DOHH2 (cell line): Measurements from ENCODE around the gene CFAP70.
A peak's percentile ranks its signal among the peaks of the same experiment; 100 is the strongest.

ENCODE experiments used
- H3F3A ChIP-seq: fragments of 200-600 bp; sonication (generic), shearing (Covaris generic); 2 replicates; pipeline ENCODE4 v1.6.0; 2016; ENCODE audit warnings: antibody characterized with exemption, mild to moderate bottlenecking; ENCODE audit not compliant: control insufficient read depth, insufficient read depth
- H3K27ac ChIP-seq: fragments of 200-600 bp; sonication (generic); 2 replicates; pipeline ENCODE4 v1.5.1; 2014; ENCODE audit warnings: low read depth, mild to moderate bottlenecking, low read length, moderate library complexity
- H3K27me3 ChIP-seq: fragments of 200-600 bp; sonication (generic); 2 replicates; pipeline ENCODE4 v1.6.1; 2014; ENCODE audit warnings: mild to moderate bottlenecking, low read length, mixed read lengths; ENCODE audit not compliant: control insufficient read depth
- H3K36me3 ChIP-seq: fragments of 200-600 bp; sonication (generic); 2 replicates; pipeline ENCODE4 v1.6.1; 2014; ENCODE audit warnings: mild to moderate bottlenecking, low read length, moderate library complexity, mixed read lengths; ENCODE audit not compliant: control insufficient read depth
- H3K4me1 ChIP-seq: fragments of 200-600 bp; sonication (generic); 2 replicates; pipeline ENCODE4 v1.6.1; 2014; ENCODE audit warnings: mild to moderate bottlenecking, low read length, mixed read lengths; ENCODE audit not compliant: control insufficient read depth
- H3K4me2 ChIP-seq: fragments of 200-600 bp; sonication (generic); 2 replicates; pipeline ENCODE4 v1.6.0; 2014; ENCODE audit warnings: mild to moderate bottlenecking, low read length, moderate library complexity
- H3K4me3 ChIP-seq: fragments of 200-600 bp; sonication (generic); 2 replicates; pipeline ENCODE4 v1.5.1; 2014; ENCODE audit warnings: mild to moderate bottlenecking, low read length, mixed read lengths
- H3K79me2 ChIP-seq: fragments of 200-600 bp; sonication (generic); 2 replicates; pipeline ENCODE4 v1.6.1; 2014; ENCODE audit warnings: mild to moderate bottlenecking, low read length, mixed read lengths; ENCODE audit not compliant: control insufficient read depth
- H3K9me2 ChIP-seq: fragments of 200-600 bp; sonication (generic); replicated peaks from 2 replicates; pipeline ENCODE4 v1.6.1; 2014; ENCODE audit warnings: mild to moderate bottlenecking, low read length, mixed read lengths; ENCODE audit not compliant: control insufficient read depth
- H3K9me3 ChIP-seq: fragments of 200-600 bp; sonication (generic); 2 replicates; pipeline ENCODE4 v1.6.1; 2014; ENCODE audit warnings: antibody characterized with exemption, low read length, mixed read lengths; ENCODE audit not compliant: control insufficient read depth, insufficient read depth
- H4K20me1 ChIP-seq: fragments of 200-600 bp; sonication (generic); 2 replicates; pipeline ENCODE4 v1.6.0; 2014; ENCODE audit warnings: low read depth, mild to moderate bottlenecking, antibody characterized with exemption, low read length, moderate library complexity; ENCODE audit not compliant: control insufficient read depth, insufficient read depth
- EZH2phosphoT487 ChIP-seq: fragments of 200-600 bp; sonication (generic); IDR thresholded peaks from 2 replicates; pipeline ENCODE4 v1.6.1; 2017; ENCODE audit warnings: borderline replicate concordance, mild to moderate bottlenecking, antibody characterized with exemption, low read length, moderate library complexity, mixed read lengths
- TF ChIP-seq, protein P1 (sequence below): fragments of 200-600 bp; sonication (generic); IDR thresholded peaks from one replicate; pipeline ENCODE4 v1.5.1; 2014; ENCODE audit warnings: antibody characterized with exemption, mild to moderate bottlenecking, low read depth, low read length; ENCODE audit not compliant: poor library complexity, severe bottlenecking

The CFAP70 gene

DNA sequence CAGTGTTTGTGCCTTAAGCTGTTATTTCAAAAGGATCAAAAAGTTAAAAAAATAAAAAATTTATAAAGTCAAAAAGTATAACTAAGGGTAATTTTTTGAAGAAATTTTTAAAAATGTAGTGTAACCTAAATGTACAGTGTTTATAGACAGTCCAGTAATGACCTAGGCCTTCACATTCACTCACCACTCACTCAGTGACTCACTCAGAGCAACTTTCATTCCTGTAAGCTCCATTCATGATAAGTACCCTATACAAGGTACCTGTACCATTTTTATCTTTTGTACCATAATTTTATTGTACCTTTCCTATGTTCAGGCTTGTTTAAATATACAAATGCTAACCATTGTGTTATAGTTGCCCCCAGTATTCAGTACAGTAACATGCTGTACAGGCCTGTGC, 133.1 kb downstream of the CFAP70 start:
- Histone ChIP-seq H3K27ac (no peak overlapping the region), H3K9me3 (no peaks in the 10 kb centered on the region), H3K27me3 (no peaks in the 10 kb centered on the region), H3K79me2 (no peaks in the 10 kb centered on the region), H3K4me3 (no peak overlapping the region), H3F3A (no peaks in the 10 kb centered on the region), H3K36me3 (no peaks in the 10 kb centered on the region), H3K4me2 (no peak overlapping the region), H3K9me2 (no peaks in the 10 kb centered on the region), H4K20me1 (no peaks in the 10 kb centered on the region), H3K4me1 (no peaks in the 10 kb centered on the region)
- TF ChIP-seq, protein P1, sequence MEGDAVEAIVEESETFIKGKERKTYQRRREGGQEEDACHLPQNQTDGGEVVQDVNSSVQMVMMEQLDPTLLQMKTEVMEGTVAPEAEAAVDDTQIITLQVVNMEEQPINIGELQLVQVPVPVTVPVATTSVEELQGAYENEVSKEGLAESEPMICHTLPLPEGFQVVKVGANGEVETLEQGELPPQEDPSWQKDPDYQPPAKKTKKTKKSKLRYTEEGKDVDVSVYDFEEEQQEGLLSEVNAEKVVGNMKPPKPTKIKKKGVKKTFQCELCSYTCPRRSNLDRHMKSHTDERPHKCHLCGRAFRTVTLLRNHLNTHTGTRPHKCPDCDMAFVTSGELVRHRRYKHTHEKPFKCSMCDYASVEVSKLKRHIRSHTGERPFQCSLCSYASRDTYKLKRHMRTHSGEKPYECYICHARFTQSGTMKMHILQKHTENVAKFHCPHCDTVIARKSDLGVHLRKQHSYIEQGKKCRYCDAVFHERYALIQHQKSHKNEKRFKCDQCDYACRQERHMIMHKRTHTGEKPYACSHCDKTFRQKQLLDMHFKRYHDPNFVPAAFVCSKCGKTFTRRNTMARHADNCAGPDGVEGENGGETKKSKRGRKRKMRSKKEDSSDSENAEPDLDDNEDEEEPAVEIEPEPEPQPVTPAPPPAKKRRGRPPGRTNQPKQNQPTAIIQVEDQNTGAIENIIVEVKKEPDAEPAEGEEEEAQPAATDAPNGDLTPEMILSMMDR, result no peak
- no peak for TF ChIP-seq EZH2phosphoT487

DNA sequence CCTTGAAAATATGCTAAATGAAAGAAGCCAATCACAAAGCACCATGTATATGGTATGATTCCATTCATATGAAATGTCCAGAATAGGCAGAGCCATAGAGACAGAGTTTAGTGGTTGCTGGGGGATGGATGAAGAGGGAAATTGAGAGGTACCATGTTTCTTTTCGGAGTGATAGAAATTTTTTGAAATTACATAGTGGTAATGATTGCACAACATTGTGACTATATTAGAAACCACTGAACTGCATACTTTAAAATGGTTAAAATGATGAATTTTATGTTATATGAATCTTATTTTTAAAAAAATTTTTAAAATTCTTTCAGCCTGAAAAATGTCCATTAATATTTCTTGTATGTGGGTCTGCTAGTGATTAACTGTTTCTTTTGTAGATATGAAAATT, 137.7 kb downstream of the CFAP70 start:
- H3K4me2 ChIP-seq, result no peak overlapping the region
- no peaks in the 10 kb centered on the region for H4K20me1 ChIP-seq
- no peaks in the 10 kb centered on the region for H3K9me2 ChIP-seq
- no peak overlapping the region for H3K4me3 ChIP-seq
- no peaks in the 10 kb centered on the region for H3K4me1 ChIP-seq
- H3K27me3 ChIP-seq, result no peaks in the 10 kb centered on the region
- H3K36me3 ChIP-seq, result peaks cover 17% of the 10 kb centered on the region
- no peaks in the 10 kb centered on the region for H3K79me2 ChIP-seq
- no peaks in the 10 kb centered on the region for H3K9me3 ChIP-seq
- no peaks in the 10 kb centered on the region for H3F3A ChIP-seq
- TF ChIP-seq EZH2phosphoT487, result no peak
- TF ChIP-seq, protein P1, result no peak
- no peak overlapping the region for H3K27ac ChIP-seq

DNA sequence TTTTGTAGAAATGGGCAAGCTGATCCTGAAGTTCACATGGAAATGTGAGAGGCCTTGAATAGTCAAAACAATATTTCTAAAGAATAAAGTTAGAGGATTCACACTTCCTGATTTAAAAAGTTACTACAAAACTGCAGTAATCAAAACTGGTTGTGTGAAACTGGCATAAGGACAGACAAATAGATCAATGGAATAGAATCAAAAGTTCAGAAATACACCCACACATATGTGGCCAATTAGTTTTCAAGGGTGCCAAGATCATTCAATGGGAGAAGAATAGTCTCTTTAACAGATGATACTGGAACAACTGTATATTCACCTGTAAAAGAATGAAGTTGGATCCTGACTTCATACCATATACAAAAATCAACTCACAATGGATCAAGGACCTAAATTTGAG, 139.3 kb downstream of the CFAP70 start:
- Histone ChIP-seq H3K9me2 (no peaks in the 10 kb centered on the region), H3K4me2 (no peak overlapping the region), H3K27ac (no peak overlapping the region), H3K36me3 (peaks cover 17% of the 10 kb centered on the region), H3K27me3 (no peaks in the 10 kb centered on the region), H3K9me3 (no peaks in the 10 kb centered on the region), H3K4me1 (no peaks in the 10 kb centered on the region), H3F3A (no peaks in the 10 kb centered on the region), H3K79me2 (no peaks in the 10 kb centered on the region), H3K4me3 (no peak overlapping the region), H4K20me1 (no peaks in the 10 kb centered on the region)
- TF ChIP-seq EZH2phosphoT487, result no peak

DNA sequence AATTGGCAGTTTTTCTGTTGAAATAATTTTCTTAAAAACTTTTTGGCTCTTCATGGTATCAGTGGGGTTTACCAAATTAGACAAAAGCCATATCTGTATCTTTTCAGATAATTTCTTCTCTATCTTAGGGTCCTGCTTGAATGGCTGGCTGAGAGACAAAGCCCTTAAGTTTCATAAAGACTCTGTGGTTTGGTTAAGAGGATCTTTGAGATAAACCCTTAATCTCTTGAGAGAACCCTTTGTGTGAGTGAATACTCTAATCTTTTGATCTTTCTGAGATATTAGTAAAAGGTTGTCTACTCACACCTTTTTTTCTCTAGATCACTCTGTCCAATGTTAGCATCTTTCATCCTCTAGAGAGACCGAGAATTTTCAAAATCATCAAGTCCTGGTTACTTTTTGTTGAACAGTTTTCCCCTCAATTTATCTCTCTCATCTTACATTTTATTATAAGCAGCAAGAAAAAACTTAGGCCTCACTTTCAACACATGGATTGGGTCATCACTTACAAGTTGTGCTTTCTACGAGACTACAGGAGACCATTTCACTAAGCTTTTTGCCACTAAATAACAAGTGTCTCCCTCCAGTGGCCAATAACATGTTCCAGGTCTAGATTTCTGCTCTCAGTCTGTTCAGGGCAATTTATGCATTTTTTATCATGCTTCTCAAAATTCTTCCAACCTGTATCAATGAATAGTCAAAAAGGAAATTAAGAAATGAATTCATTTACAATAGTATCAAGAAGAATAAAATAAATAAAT, 140.1 kb downstream of the CFAP70 start:
- no peaks in the 10 kb centered on the region for H3K9me2 ChIP-seq
- TF ChIP-seq EZH2phosphoT487, result no peak
- TF ChIP-seq, protein P1, result peak; percentile 63
- no peak overlapping the region for H3K4me2 ChIP-seq
- H3K9me3 ChIP-seq, result no peaks in the 10 kb centered on the region
- H3K36me3 ChIP-seq, result peaks cover 17% of the 10 kb centered on the region
- H3K27ac ChIP-seq, result no peak overlapping the region
- H3K27me3 ChIP-seq, result no peaks in the 10 kb centered on the region
- H3K4me1 ChIP-seq, result no peaks in the 10 kb centered on the region
- no peak overlapping the region for H3K4me3 ChIP-seq
- H3K79me2 ChIP-seq, result no peaks in the 10 kb centered on the region
- H3F3A ChIP-seq, result no peaks in the 10 kb centered on the region
- no peaks in the 10 kb centered on the region for H4K20me1 ChIP-seq
